GM18907 (cell line): Measurements from ENCODE around the gene PTPRM.

Experiments
- ATAC-seq: cut with Tn5 transposase; IDR thresholded peaks from one replicate; pipeline ENCODE4 v1.9.1; 2021; ENCODE audit warnings: mild to moderate bottlenecking, moderate library complexity; ENCODE audit not compliant: unreplicated experiment

The PTPRM gene

GRCh38 chr18:8290435-8290834, 723.3 kb downstream of the PTPRM start:
- no peak for ATAC-seq

- no peak for ATAC-seq
These were observed 723.8 kb downstream of the PTPRM start for GRCh38 chr18:8290913-8291312.

- ATAC-seq: no peak
These were observed 726.1 kb downstream of the PTPRM start for GRCh38 chr18:8293184-8293583.

- ATAC-seq: no peak
These were observed 729.9 kb downstream of the PTPRM start for GRCh38 chr18:8296886-8297616.

- no peak for ATAC-seq
These were observed 731.1 kb downstream of the PTPRM start for GRCh38 chr18:8298186-8298585.

GRCh38 chr18:8299054-8299980, 732.2 kb downstream of the PTPRM start:
- ATAC-seq: no peak

- ATAC-seq: no peak
These were observed 733.8 kb downstream of the PTPRM start for GRCh38 chr18:8300751-8301410.

- no peak for ATAC-seq
These were observed 734.5 kb downstream of the PTPRM start for GRCh38 chr18:8301427-8302172.

GRCh38 chr18:8303151-8303755, 736.1 kb downstream of the PTPRM start:
- no peak for ATAC-seq

GRCh38 chr18:8307960-8308359, 740.8 kb downstream of the PTPRM start:
- ATAC-seq: no peak

- ATAC-seq: no peak
These were observed 745.9 kb downstream of the PTPRM start for GRCh38 chr18:8313043-8313442.

- ATAC-seq: no peak
These were observed 747.0 kb downstream of the PTPRM start for GRCh38 chr18:8314124-8314523.

GRCh38 chr18:8319798-8320489, 752.8 kb downstream of the PTPRM start:
- no peak for ATAC-seq

GRCh38 chr18:8322486-8322885, 755.4 kb downstream of the PTPRM start:
- no peak for ATAC-seq

- ATAC-seq: no peak
These were observed 757.4 kb downstream of the PTPRM start for GRCh38 chr18:8324343-8325065.

GRCh38 chr18:8326763-8327394, 759.8 kb downstream of the PTPRM start:
- ATAC-seq: no peak

GRCh38 chr18:8328126-8328525, 761.0 kb downstream of the PTPRM start:
- ATAC-seq: no peak

- ATAC-seq: no peak
These were observed 762.2 kb downstream of the PTPRM start for GRCh38 chr18:8329186-8329771.
